Smooth muscle cell (in vitro differentiated cells): ENCODE results near the gene LMAN2. TPM values are rescaled to one million over a fixed set of nuclear protein-coding genes. Genes with fewer than 3 reads are reported as not detected.

Experiments used
- DNase-seq: peaks from one replicate; lab custom pipeline; 2025; ENCODE audit not compliant: unreplicated experiment; lab: John Stamatoyannopoulos, UW
- H2AFZ ChIP-seq: fragments of 200-600 bp; sonication (generic); 2 replicates; pipeline ENCODE4 v1.6.0; 2016; ENCODE audit warnings: antibody characterized with exemption, low read depth, mild to moderate bottlenecking
- H3F3A ChIP-seq: fragments of 200-600 bp; sonication (generic); 2 replicates; pipeline ENCODE4 v1.6.0; 2017; ENCODE audit warnings: antibody characterized with exemption, low read depth
- H3K27ac ChIP-seq: fragments of 200-600 bp; sonication (generic); 2 replicates; pipeline ENCODE4 v1.5.1; 2016; ENCODE audit warnings: low read depth, mild to moderate bottlenecking
- H3K27me3 ChIP-seq: fragments of 200-600 bp; sonication (generic); 2 replicates; pipeline ENCODE4 v1.6.1; 2016; ENCODE audit warnings: low read depth, mild to moderate bottlenecking
- H3K36me3 ChIP-seq: fragments of 200-600 bp; sonication (generic); 2 replicates; pipeline ENCODE4 v1.5.1; 2016; ENCODE audit warnings: low read depth
- H3K4me1 ChIP-seq: fragments of 200-600 bp; sonication (generic); 2 replicates; pipeline ENCODE4 v1.5.1; 2016; ENCODE audit warnings: low read depth
- H3K4me2 ChIP-seq: fragments of 200-600 bp; sonication (generic); 2 replicates; pipeline ENCODE4 v1.6.0; 2016; ENCODE audit warnings: mild to moderate bottlenecking
- H3K4me3 ChIP-seq: fragments of 200-600 bp; sonication (generic); 2 replicates; pipeline ENCODE4 v1.5.1; 2016; ENCODE audit warnings: mild to moderate bottlenecking
- H3K79me2 ChIP-seq: fragments of 200-600 bp; sonication (generic); 2 replicates; pipeline ENCODE4 v1.6.0; 2016; ENCODE audit warnings: low read depth, mild to moderate bottlenecking
- H3K9ac ChIP-seq: fragments of 200-600 bp; sonication (generic); 2 replicates; pipeline ENCODE4 v1.6.0; 2016; ENCODE audit warnings: low read depth
- H3K9me3 ChIP-seq: fragments of 200-600 bp; sonication (generic); replicated peaks from 2 replicates; pipeline ENCODE4 v1.5.1; 2016; ENCODE audit warnings: low read depth
- H4K20me1 ChIP-seq: fragments of 200-600 bp; sonication (generic); 2 replicates; pipeline ENCODE4 v1.6.0; 2016; ENCODE audit warnings: low read depth
- CTCF ChIP-seq: fragments of 200-600 bp; sonication (generic); IDR thresholded peaks from 2 replicates; pipeline ENCODE4 v1.5.1; 2017; ENCODE audit warnings: borderline replicate concordance, mild to moderate bottlenecking, antibody characterized with exemption; ENCODE audit not compliant: insufficient read depth, poor library complexity, severe bottlenecking
- whole genome bisulfite sequencing: methylation state at CpG from one replicate; pipeline ENCODE4 v1.1.7; 2016; ENCODE audit warnings: low lambda C conversion rate; 5-methylcytosine and 5-hydroxymethylcytosine counted together
- polyA plus RNA-seq: library from polyadenylated mRNA; unstranded; fragments of >200 nt; fragmentation: Nextera tagmentation; extraction: Ambion mirVana; gene quantifications from 2 replicates; pipeline ENCODE4 v1.2.1, GENCODE V29; 2016
- total RNA-seq: library from RNA; depleted of rRNA; stranded (reverse); fragments of >200 nt; gene quantifications from 2 replicates; pipeline ENCODE4 v1.2.3, GENCODE V29; 2014

Gene LMAN2
- total and polyA plus RNA-seq, 2 experiments from 2014 or later: 241 to 253 TPM

- WGBS: 94% methylated on average over 5 of the region's 5 CpGs
- H3K27ac ChIP-seq: no peak overlapping the region
- no peaks in the 10 kb centered on the region for H3K36me3 ChIP-seq
- DNase-seq: no peak
- H3F3A ChIP-seq: no peaks in the 10 kb centered on the region
- TF ChIP-seq CTCF: no peak
- H3K4me2 ChIP-seq: peak overlapping the region; percentile 92
- H3K9me3 ChIP-seq: no peaks in the 10 kb centered on the region
- H3K4me3 ChIP-seq: no peak overlapping the region
- H3K79me2 ChIP-seq: peaks cover 63% of the 10 kb centered on the region
- H3K9ac ChIP-seq: no peak overlapping the region
- no peaks in the 10 kb centered on the region for H3K27me3 ChIP-seq
- peaks cover 42% of the 10 kb centered on the region for H4K20me1 ChIP-seq
- H3K4me1 ChIP-seq: peaks cover 12% of the 10 kb centered on the region
- no peak overlapping the region for H2AFZ ChIP-seq
Observed at GRCh38 chr5:177349762-177350161, 1.7 kb downstream of the LMAN2 start.

GRCh38 chr5:177349362-177349647 lies 2.2 kb downstream of the LMAN2 start:
- Histone ChIP-seq H3K4me1 (peaks cover 12% of the 10 kb centered on the region), H4K20me1 (peaks cover 42% of the 10 kb centered on the region), H3K4me2 (no peak overlapping the region), H3F3A (no peaks in the 10 kb centered on the region), H3K27ac (no peak overlapping the region), H3K9ac (no peak overlapping the region), H3K79me2 (peaks cover 68% of the 10 kb centered on the region), H2AFZ (no peak overlapping the region), H3K36me3 (no peaks in the 10 kb centered on the region), H3K4me3 (no peak overlapping the region), H3K9me3 (no peaks in the 10 kb centered on the region), H3K27me3 (no peaks in the 10 kb centered on the region)
- no peak for DNase-seq
- WGBS: 92% methylated on average over 3 of the region's 3 CpGs
- no peak for TF ChIP-seq CTCF

GRCh38 chr5:177347699-177348098 lies 3.8 kb downstream of the LMAN2 start:
- H3K4me2 ChIP-seq: no peak overlapping the region

More at GRCh38 chr5:177347699-177348098, 3.8 kb downstream of the LMAN2 start:
- no peaks in the 10 kb centered on the region for H3K27me3 ChIP-seq
- H3K9me3 ChIP-seq: no peaks in the 10 kb centered on the region
- no peaks in the 10 kb centered on the region for H3K36me3 ChIP-seq
- H3K27ac ChIP-seq: no peak overlapping the region
- WGBS: 98% methylated on average over 4 of the region's 4 CpGs
- H4K20me1 ChIP-seq: peaks cover 55% of the 10 kb centered on the region
- no peak overlapping the region for H2AFZ ChIP-seq
- peaks cover 12% of the 10 kb centered on the region for H3K4me1 ChIP-seq
- TF ChIP-seq CTCF: no peak
- H3K79me2 ChIP-seq: peaks cover 83% of the 10 kb centered on the region
- no peaks in the 10 kb centered on the region for H3F3A ChIP-seq
- DNase-seq: no peak
- H3K4me3 ChIP-seq: no peak overlapping the region
- no peak overlapping the region for H3K9ac ChIP-seq
